ENCODE measurements around the gene RHO.

DNA sequence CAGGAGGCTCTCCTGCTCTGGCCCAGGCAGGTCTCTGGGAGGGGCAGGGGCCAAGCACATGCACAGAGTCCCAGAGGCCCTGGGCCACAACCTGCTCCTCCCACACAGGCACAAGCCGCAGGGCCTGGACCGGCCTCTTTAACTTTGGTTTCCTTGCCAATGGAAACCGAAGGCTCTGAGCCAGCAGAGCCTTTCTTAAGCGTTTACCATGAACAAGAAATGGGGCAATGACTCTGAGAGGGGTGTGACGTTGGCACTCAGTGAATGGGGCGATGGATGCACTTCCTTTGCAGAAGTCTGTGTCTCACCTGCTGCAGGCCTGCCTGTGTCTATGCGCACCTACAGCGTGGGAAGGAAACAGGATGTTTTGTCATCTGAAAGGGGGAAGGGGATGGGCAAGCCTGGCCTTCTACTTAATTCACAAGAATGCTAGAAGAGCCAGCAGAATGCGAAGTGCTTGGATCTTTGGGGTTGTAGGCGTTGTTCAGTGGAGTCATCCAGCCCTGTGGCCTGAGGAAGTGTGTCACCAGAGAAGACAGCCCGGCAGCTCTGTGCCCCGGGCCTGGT, 46.6 kb upstream of the RHO start:
- TF ChIP-seq, protein P1, sequence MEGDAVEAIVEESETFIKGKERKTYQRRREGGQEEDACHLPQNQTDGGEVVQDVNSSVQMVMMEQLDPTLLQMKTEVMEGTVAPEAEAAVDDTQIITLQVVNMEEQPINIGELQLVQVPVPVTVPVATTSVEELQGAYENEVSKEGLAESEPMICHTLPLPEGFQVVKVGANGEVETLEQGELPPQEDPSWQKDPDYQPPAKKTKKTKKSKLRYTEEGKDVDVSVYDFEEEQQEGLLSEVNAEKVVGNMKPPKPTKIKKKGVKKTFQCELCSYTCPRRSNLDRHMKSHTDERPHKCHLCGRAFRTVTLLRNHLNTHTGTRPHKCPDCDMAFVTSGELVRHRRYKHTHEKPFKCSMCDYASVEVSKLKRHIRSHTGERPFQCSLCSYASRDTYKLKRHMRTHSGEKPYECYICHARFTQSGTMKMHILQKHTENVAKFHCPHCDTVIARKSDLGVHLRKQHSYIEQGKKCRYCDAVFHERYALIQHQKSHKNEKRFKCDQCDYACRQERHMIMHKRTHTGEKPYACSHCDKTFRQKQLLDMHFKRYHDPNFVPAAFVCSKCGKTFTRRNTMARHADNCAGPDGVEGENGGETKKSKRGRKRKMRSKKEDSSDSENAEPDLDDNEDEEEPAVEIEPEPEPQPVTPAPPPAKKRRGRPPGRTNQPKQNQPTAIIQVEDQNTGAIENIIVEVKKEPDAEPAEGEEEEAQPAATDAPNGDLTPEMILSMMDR (IDR thresholded peaks at IDR 0.05 in 2 of 3, conservative IDR thresholded peaks at IDR 0.05 in 1 of 3; ENCODE audit: borderline replicate concordance in 1 of 3, insufficient read depth in 1 of 3, low read depth in 2 of 3, low read length in 2 of 3) = no peak
- TF ChIP-seq, protein P2, sequence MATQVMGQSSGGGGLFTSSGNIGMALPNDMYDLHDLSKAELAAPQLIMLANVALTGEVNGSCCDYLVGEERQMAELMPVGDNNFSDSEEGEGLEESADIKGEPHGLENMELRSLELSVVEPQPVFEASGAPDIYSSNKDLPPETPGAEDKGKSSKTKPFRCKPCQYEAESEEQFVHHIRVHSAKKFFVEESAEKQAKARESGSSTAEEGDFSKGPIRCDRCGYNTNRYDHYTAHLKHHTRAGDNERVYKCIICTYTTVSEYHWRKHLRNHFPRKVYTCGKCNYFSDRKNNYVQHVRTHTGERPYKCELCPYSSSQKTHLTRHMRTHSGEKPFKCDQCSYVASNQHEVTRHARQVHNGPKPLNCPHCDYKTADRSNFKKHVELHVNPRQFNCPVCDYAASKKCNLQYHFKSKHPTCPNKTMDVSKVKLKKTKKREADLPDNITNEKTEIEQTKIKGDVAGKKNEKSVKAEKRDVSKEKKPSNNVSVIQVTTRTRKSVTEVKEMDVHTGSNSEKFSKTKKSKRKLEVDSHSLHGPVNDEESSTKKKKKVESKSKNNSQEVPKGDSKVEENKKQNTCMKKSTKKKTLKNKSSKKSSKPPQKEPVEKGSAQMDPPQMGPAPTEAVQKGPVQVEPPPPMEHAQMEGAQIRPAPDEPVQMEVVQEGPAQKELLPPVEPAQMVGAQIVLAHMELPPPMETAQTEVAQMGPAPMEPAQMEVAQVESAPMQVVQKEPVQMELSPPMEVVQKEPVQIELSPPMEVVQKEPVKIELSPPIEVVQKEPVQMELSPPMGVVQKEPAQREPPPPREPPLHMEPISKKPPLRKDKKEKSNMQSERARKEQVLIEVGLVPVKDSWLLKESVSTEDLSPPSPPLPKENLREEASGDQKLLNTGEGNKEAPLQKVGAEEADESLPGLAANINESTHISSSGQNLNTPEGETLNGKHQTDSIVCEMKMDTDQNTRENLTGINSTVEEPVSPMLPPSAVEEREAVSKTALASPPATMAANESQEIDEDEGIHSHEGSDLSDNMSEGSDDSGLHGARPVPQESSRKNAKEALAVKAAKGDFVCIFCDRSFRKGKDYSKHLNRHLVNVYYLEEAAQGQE (IDR thresholded peaks at IDR 0.05; ENCODE audit: low read depth) = no peak

All from HCT116 (cell line).